Ovary (tissue), 9 donors: ENCODE data around the gene USP2. TPM values are rescaled to one million over a fixed set of nuclear protein-coding genes. Genes with fewer than 3 reads are reported as not detected.

Source experiments
- DNase-seq, 5 donors: peaks; one replicate each; pipeline ENCODE4 v3.0.0-alpha.2; 2019 to 2020
- H3K27ac ChIP-seq, 2 donors: fragments of 200-600 bp; one replicate each; pipeline versions ENCODE4 v1.5.1 to v1.8.0; 2019 to 2022
- H3K27me3 ChIP-seq: fragments of 200-600 bp; one replicate; pipeline ENCODE4 v1.8.0; 2022
- H3K36me3 ChIP-seq: fragments of 200-600 bp; sonication (generic); one replicate; pipeline ENCODE4 v1.5.1; 2019
- H3K4me1 ChIP-seq: one replicate; pipeline ENCODE4 v1.8.1; 2013; ENCODE audit warnings: mild to moderate bottlenecking, moderate library complexity; ENCODE audit not compliant: insufficient read depth
- H3K4me3 ChIP-seq: fragments of 200-600 bp; sonication (generic); one replicate; pipeline ENCODE4 v1.5.1; 2017
- H3K9me3 ChIP-seq, 2 donors: fragments of 200-600 bp in 1 of 2; sonication (generic) in 1 of 2; one replicate each; pipeline versions ENCODE4 v1.5.1 to v1.8.1; 2013 to 2019; ENCODE audit warnings: mild to moderate bottlenecking in 1 of 2, moderate library complexity in 1 of 2
- CTCF ChIP-seq, 3 donors: fragments of 450-650 bp in 2 of 3; fragments of 200-600 bp in 1 of 3; IDR thresholded peaks; one replicate each; pipeline versions ENCODE4 v1.5.1 to v1.8.0; 2016 to 2022; ENCODE audit warnings: antibody characterized with exemption in 3 of 3, mild to moderate bottlenecking in 1 of 3
- EP300 ChIP-seq: sonication (generic); formaldehyde crosslinking; IDR thresholded peaks from one replicate; pipeline ENCODE4 v1.6.1; 2017; ENCODE audit warnings: antibody characterized with exemption
- POLR2A ChIP-seq: fragments of 450-650 bp; IDR thresholded peaks from one replicate; pipeline ENCODE4 v1.6.1; 2017; ENCODE audit warnings: antibody characterized with exemption, mild to moderate bottlenecking, moderate library complexity
- WGBS, 3 donors: extraction: QIAGEN DNeasy Blood & Tissue Kit in 1 of 3; methylation state at CpG; one replicate each; pipeline versions ENCODE4 v1.1.5 to v1.1.7; 2013 to 2017; 5-methylcytosine and 5-hydroxymethylcytosine counted together
- intact Hi-C, 4 donors: fragments of 100-400 bp; cut with DNase I; formaldehyde crosslinking; loops; one replicate each; pipeline versions ENCODE4 v1.11.0 to v1.15.1; 2022 to 2023
- polyA plus RNA-seq, 2 donors: library from polyadenylated mRNA; stranded (reverse); fragments of 200-250 nt in 1 of 2; fragments of 350-450 nt in 1 of 2; fragmentation: Illumina TruSeq in 1 of 2; extraction: RNeasy Lipid Tissue Mini Kit (QIAGEN cat#74804) in 1 of 2; gene quantifications; one replicate each; pipeline ENCODE4 v1.2.3, GENCODE V29; 2013 to 2014
- total RNA-seq, 7 donors: library from RNA; depleted of rRNA in 2 of 7; stranded (reverse); fragments of >200 nt in 2 of 7; fragmentation: NEBNext Ultra II Directional in 3 of 7; extraction: Animal tissue kit (Norgen Biotek cat#: 25700) in 3 of 7; gene quantifications; one replicate each; pipeline versions ENCODE4 v1.1.0 to v1.2.4, GENCODE V29; 2016 to 2023
- donor health status: DM: no; HTN: no; CAD: no; lungs with moderate emphysema.
- donor health status: DM: no; HTN: no; CAD: no.
- donor health status: Bipolar disorder and iron deficiency.
- donor health status: DM: yes; HTN: yes; CAD: no.
- donor health status: DM: no; HTN: no; CAD: no.
- donor health status: DM: yes; HTN: yes; CAD: no.

Gene USP2
- total and polyA plus RNA-seq, 9 donors, result 1.0 to 16.9 (median 4.0) TPM

- 83 to 87% (median 87%) methylated on average over 4 of the region's 4 CpGs for WGBS, 3 donors
- Histone ChIP-seq H3K9me3 (no peaks in the 10 kb centered on the region), H3K36me3 (no peaks in the 10 kb centered on the region), H3K27ac (no peak overlapping the region), H3K27me3 (no peaks in the 10 kb centered on the region), H3K4me3 (no peak overlapping the region), H3K4me1 (peaks cover 5% of the 10 kb centered on the region)
- TF ChIP-seq CTCF (IDR thresholded peaks at IDR 0.05), result no peak
- intact Hi-C loops, result no loop called here
- no peak for DNase-seq
Measured at GRCh38 chr11:119418759-119419158, 37.3 kb upstream of the USP2 start.

GRCh38 chr11:119417726-119418540, 36.4 kb upstream of the USP2 start:
- no peak for DNase-seq
- H3K4me3 ChIP-seq, result no peak overlapping the region
- H3K27ac ChIP-seq, result no peak overlapping the region
- H3K36me3 ChIP-seq, result no peaks in the 10 kb centered on the region
- intact Hi-C loops, result no loop called here
- H3K4me1 ChIP-seq, result peaks cover 5% of the 10 kb centered on the region
- no peaks in the 10 kb centered on the region for H3K9me3 ChIP-seq
- no peaks in the 10 kb centered on the region for H3K27me3 ChIP-seq
- 63 to 72% (median 72%) methylated on average over 19 of the region's 19 CpGs for WGBS, 3 donors
- TF ChIP-seq CTCF (IDR thresholded peaks at IDR 0.05) (no peak), POLR2A (no peak)

- H3K36me3 ChIP-seq, result no peaks in the 10 kb centered on the region
- no peak overlapping the region for H3K4me3 ChIP-seq
- no peaks in the 10 kb centered on the region for H3K27me3 ChIP-seq
- no peak overlapping the region for H3K27ac ChIP-seq
- intact Hi-C loops, result no loop called here
- H3K4me1 ChIP-seq, result peaks cover 4% of the 10 kb centered on the region
- WGBS, 3 donors, result 64 to 66% (median 65%) methylated on average over 16 of the region's 16 CpGs
- H3K9me3 ChIP-seq, result no peaks in the 10 kb centered on the region
- no peak for DNase-seq
- TF ChIP-seq POLR2A, result no peak
- no peak for TF ChIP-seq EP300
- no peak for TF ChIP-seq CTCF (IDR thresholded peaks at IDR 0.05)
Measured at GRCh38 chr11:119416606-119417580, 35.4 kb upstream of the USP2 start.

- Histone ChIP-seq H3K4me3 (no peak overlapping the region), H3K27me3 (no peaks in the 10 kb centered on the region), H3K4me1 (no peaks in the 10 kb centered on the region), H3K9me3 (no peaks in the 10 kb centered on the region), H3K36me3 (no peaks in the 10 kb centered on the region), H3K27ac (no peak overlapping the region)
- intact Hi-C loops, result no loop called here
- no peak for DNase-seq
- WGBS, 3 donors, result 83 to 89% (median 88%) methylated on average over 10 of the region's 10 CpGs
- TF ChIP-seq CTCF (IDR thresholded peaks at IDR 0.05) (no peak), EP300 (no peak)
Measured at GRCh38 chr11:119415966-119416365, 34.5 kb upstream of the USP2 start.
